ENCODE results near the gene ADGRB3.
"Not testable (repeated sequence)": the region's sequence is repeated elsewhere in the genome, so short reads cannot be mapped to it uniquely, and the experiment has no call there.

Gene ADGRB3

DNA sequence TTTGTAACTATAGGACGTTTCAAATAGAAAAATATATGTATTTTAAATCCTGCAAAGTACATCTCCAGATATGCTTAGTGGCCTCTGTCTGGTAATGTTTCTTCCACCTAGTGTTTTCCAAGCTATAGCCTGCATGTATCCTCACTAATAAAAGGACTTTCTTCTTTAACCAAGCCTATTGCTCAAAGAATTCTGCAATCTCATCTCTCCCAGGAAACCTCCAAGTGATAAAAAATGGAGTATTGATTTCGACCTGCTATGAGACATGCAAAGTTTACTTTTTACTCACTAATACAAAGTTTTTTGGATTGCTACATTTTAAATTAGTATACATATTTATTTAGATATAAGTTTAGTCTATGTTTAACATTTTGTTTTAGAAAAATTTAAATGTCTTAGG lies 23.3 kb downstream of the ADGRB3 start:
- no peak overlapping the region for H3K9ac ChIP-seq (ENCODE audit: low read length)
- no peak for TF ChIP-seq EZH2 (IDR thresholded peaks at IDR 0.05; ENCODE audit: borderline replicate concordance, low read length)
- TF ChIP-seq, protein P1, sequence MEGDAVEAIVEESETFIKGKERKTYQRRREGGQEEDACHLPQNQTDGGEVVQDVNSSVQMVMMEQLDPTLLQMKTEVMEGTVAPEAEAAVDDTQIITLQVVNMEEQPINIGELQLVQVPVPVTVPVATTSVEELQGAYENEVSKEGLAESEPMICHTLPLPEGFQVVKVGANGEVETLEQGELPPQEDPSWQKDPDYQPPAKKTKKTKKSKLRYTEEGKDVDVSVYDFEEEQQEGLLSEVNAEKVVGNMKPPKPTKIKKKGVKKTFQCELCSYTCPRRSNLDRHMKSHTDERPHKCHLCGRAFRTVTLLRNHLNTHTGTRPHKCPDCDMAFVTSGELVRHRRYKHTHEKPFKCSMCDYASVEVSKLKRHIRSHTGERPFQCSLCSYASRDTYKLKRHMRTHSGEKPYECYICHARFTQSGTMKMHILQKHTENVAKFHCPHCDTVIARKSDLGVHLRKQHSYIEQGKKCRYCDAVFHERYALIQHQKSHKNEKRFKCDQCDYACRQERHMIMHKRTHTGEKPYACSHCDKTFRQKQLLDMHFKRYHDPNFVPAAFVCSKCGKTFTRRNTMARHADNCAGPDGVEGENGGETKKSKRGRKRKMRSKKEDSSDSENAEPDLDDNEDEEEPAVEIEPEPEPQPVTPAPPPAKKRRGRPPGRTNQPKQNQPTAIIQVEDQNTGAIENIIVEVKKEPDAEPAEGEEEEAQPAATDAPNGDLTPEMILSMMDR (IDR thresholded peaks at IDR 0.05; ENCODE audit: low read length), result no peak
- no peaks in the 10 kb centered on the region for H3K27me3 ChIP-seq (ENCODE audit: insufficient read depth, low read length)
- H3K36me3 ChIP-seq (ENCODE audit: insufficient read depth, low read length), result no peaks in the 10 kb centered on the region
- H3K4me1 ChIP-seq (ENCODE audit: insufficient read depth, low read length, severe bottlenecking), result no peaks in the 10 kb centered on the region
- H2AFZ ChIP-seq (ENCODE audit: low read length), result no peak overlapping the region
- no peaks in the 10 kb centered on the region for H4K20me1 ChIP-seq (ENCODE audit: insufficient read depth, low read length)
- no peak overlapping the region for H3K27ac ChIP-seq (ENCODE audit: low read depth, low read length, poor library complexity, severe bottlenecking)
- no peak overlapping the region for H3K4me3 ChIP-seq (ENCODE audit: low read depth, low read length, poor library complexity, severe bottlenecking)
- no peaks in the 10 kb centered on the region for H3K9me3 ChIP-seq (ENCODE audit: low read length)
- no peaks in the 10 kb centered on the region for H3K9me2 ChIP-seq (ENCODE audit: low read depth, low read length)
- H3K79me2 ChIP-seq (ENCODE audit: insufficient read depth, low read length), result no peaks in the 10 kb centered on the region
- no peak overlapping the region for H3K4me2 ChIP-seq (ENCODE audit: low read length)
- H3F3A ChIP-seq (ENCODE audit: insufficient read depth, low read length), result no peaks in the 10 kb centered on the region

DNA sequence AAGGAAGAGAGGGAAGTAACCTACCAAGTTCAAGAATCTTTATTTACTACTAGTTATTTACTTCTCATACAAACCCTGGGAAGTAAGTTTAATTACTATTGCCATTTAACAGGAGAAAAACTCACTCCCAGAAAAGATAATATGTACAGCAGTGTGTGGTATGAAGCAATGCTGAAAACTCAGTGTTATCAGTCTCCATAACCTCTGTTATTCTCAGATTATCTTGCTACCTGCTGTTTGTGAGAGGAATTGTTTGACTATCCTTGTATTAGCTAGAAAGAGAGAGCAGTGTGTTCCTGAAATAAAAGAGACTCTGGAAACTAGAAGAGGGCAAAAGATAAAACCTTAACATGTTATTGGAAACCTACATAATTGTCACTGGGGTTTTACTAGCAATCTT lies 38.2 kb downstream of the ADGRB3 start:
- H4K20me1 ChIP-seq (ENCODE audit: insufficient read depth, low read length), result no peaks in the 10 kb centered on the region
- H3K79me2 ChIP-seq (ENCODE audit: insufficient read depth, low read length), result no peaks in the 10 kb centered on the region
- H2AFZ ChIP-seq (ENCODE audit: low read length), result no peak overlapping the region
- no peak overlapping the region for H3K4me2 ChIP-seq (ENCODE audit: low read length)
- no peaks in the 10 kb centered on the region for H3K9me3 ChIP-seq (ENCODE audit: low read length)
- H3K9ac ChIP-seq (ENCODE audit: low read length), result no peak overlapping the region
- H3K4me1 ChIP-seq (ENCODE audit: insufficient read depth, low read length, severe bottlenecking), result no peaks in the 10 kb centered on the region
- H3K27me3 ChIP-seq (ENCODE audit: insufficient read depth, low read length), result no peaks in the 10 kb centered on the region
- no peak overlapping the region for H3K27ac ChIP-seq (ENCODE audit: low read depth, low read length, poor library complexity, severe bottlenecking)
- no peaks in the 10 kb centered on the region for H3F3A ChIP-seq (ENCODE audit: insufficient read depth, low read length)
- no peaks in the 10 kb centered on the region for H3K9me2 ChIP-seq (ENCODE audit: low read depth, low read length)
- TF ChIP-seq, protein P1 (IDR thresholded peaks at IDR 0.05; ENCODE audit: low read length), result no peak
- TF ChIP-seq EZH2 (IDR thresholded peaks at IDR 0.05; ENCODE audit: borderline replicate concordance, low read length), result no peak
- no peaks in the 10 kb centered on the region for H3K36me3 ChIP-seq (ENCODE audit: insufficient read depth, low read length)
- no peak overlapping the region for H3K4me3 ChIP-seq (ENCODE audit: low read depth, low read length, poor library complexity, severe bottlenecking)

DNA sequence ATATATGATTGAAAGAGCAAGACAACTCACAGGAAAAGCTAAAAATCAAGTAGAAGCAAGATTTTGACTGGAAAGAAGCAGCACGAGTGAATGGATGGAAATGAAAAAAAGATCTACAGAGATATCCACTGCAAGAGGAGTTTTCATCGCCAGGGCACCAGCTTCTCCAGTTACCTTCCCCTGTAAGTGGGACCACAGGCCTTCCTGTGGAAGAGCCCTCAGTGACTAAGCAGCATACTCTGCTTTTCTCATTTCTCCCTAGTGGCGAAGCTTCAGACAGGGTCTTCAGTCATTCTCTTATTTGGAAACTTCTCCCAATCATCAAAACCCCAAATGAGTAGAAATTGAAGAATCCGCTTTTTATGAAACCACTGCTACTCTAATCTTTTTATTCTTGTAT lies 40.5 kb downstream of the ADGRB3 start:
- H3K27ac ChIP-seq (ENCODE audit: low read depth, low read length, poor library complexity, severe bottlenecking), result no peak overlapping the region
- H3K79me2 ChIP-seq (ENCODE audit: insufficient read depth, low read length), result no peaks in the 10 kb centered on the region

DNA sequence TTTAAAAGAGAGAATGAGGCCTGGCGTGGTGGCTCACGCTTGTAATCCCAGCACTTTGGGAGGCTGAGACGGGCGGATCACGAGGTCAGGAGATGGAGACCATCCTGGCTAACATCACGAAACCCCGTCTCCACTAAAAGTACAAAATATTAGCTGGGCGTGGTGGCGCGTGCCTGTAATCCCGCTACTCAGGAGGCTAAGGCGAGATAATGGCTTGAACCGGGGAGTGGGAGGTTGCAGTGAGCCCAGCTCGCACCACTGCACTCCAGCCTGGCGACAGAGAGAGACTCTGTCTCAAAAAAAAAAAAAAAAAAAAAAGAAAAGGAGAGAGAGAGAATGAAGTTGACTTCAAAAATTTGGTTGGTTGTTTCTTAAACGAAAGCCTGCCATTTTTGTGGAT lies 41.0 kb downstream of the ADGRB3 start:
- H3K27me3 ChIP-seq (ENCODE audit: insufficient read depth, low read length); H3K4me3 ChIP-seq (ENCODE audit: low read depth, low read length, poor library complexity, severe bottlenecking); H3K4me2 ChIP-seq (ENCODE audit: low read length); H3K36me3 ChIP-seq (ENCODE audit: insufficient read depth, low read length); H3K27ac ChIP-seq (ENCODE audit: low read depth, low read length, poor library complexity, severe bottlenecking); H3K9me3 ChIP-seq (ENCODE audit: low read length); H3F3A ChIP-seq (ENCODE audit: insufficient read depth, low read length); H3K79me2 ChIP-seq (ENCODE audit: insufficient read depth, low read length); H3K9ac ChIP-seq (ENCODE audit: low read length); H3K4me1 ChIP-seq (ENCODE audit: insufficient read depth, low read length, severe bottlenecking); H2AFZ ChIP-seq (ENCODE audit: low read length); H3K9me2 ChIP-seq (ENCODE audit: low read depth, low read length); H4K20me1 ChIP-seq (ENCODE audit: insufficient read depth, low read length): not testable (repeated sequence)

More for the DNA sequence above, 40.5 kb downstream of the ADGRB3 start:
- Histone ChIP-seq H3K9me3 (ENCODE audit: low read length) (no peaks in the 10 kb centered on the region), H3K4me2 (ENCODE audit: low read length) (no peak overlapping the region), H3K9ac (ENCODE audit: low read length) (no peak overlapping the region), H2AFZ (ENCODE audit: low read length) (no peak overlapping the region), H3K36me3 (ENCODE audit: insufficient read depth, low read length) (no peaks in the 10 kb centered on the region), H4K20me1 (ENCODE audit: insufficient read depth, low read length) (no peaks in the 10 kb centered on the region), H3F3A (ENCODE audit: insufficient read depth, low read length) (no peaks in the 10 kb centered on the region), H3K4me1 (ENCODE audit: insufficient read depth, low read length, severe bottlenecking) (no peaks in the 10 kb centered on the region), H3K4me3 (ENCODE audit: low read depth, low read length, poor library complexity, severe bottlenecking) (no peak overlapping the region), H3K9me2 (ENCODE audit: low read depth, low read length) (no peaks in the 10 kb centered on the region), H3K27me3 (ENCODE audit: insufficient read depth, low read length) (no peaks in the 10 kb centered on the region)
- TF ChIP-seq, protein P1 (IDR thresholded peaks at IDR 0.05; ENCODE audit: low read length), result no peak
- no peak for TF ChIP-seq EZH2 (IDR thresholded peaks at IDR 0.05; ENCODE audit: borderline replicate concordance, low read length)
